Neuron (in vitro differentiated cells): Measurements from ENCODE around the gene LPIN2.

Source experiments
- H2AFZ ChIP-seq: one replicate; pipeline ENCODE4 v1.6.1; 2013; ENCODE audit warnings: low read depth, mild to moderate bottlenecking, inconsistent platforms, low read length, moderate library complexity
- H3K27me3 ChIP-seq: one replicate; pipeline ENCODE4 v1.6.1; 2013; ENCODE audit warnings: low read length; ENCODE audit not compliant: insufficient read depth
- H3K36me3 ChIP-seq: one replicate; pipeline ENCODE4 v1.6.1; 2013; ENCODE audit warnings: low read length; ENCODE audit not compliant: insufficient read depth
- H3K4me1 ChIP-seq: one replicate; pipeline ENCODE4 v1.6.1; 2013; ENCODE audit warnings: low read length; ENCODE audit not compliant: insufficient read depth
- H3K4me3 ChIP-seq: 2 replicates; pipeline ENCODE4 v1.5.1; 2013; ENCODE audit warnings: mild to moderate bottlenecking, low read length, moderate library complexity
- H3K9me3 ChIP-seq: one replicate; pipeline ENCODE4 v1.6.1; 2013; ENCODE audit warnings: low read length

LPIN2 gene

GRCh38 chr18:2965797-2966196 is 47.1 kb downstream of the LPIN2 start:
- H3K27me3 ChIP-seq, result no peaks in the 10 kb centered on the region
- H3K4me3 ChIP-seq, result no peak overlapping the region
- H3K4me1 ChIP-seq, result peaks cover 9% of the 10 kb centered on the region
- H2AFZ ChIP-seq, result no peak overlapping the region
- no peaks in the 10 kb centered on the region for H3K36me3 ChIP-seq
- peaks cover 2% of the 10 kb centered on the region for H3K9me3 ChIP-seq

- peaks cover 9% of the 10 kb centered on the region for H3K4me1 ChIP-seq
- no peaks in the 10 kb centered on the region for H3K36me3 ChIP-seq
- H3K9me3 ChIP-seq, result peaks cover 2% of the 10 kb centered on the region
- no peak overlapping the region for H3K4me3 ChIP-seq
- H2AFZ ChIP-seq, result no peak overlapping the region
- H3K27me3 ChIP-seq, result no peaks in the 10 kb centered on the region
Observed at GRCh38 chr18:2964361-2965010, 48.5 kb downstream of the LPIN2 start.
